HCT116 (cell line): ENCODE data around the gene ARFIP2. TPM values are rescaled to one million over a fixed set of nuclear protein-coding genes. Genes with fewer than 3 reads are reported as not detected.

Source experiments
- ATAC-seq: fragments of 200-7000 bp; cut with Tn5 transposase; 2 replicates; pipeline ENCODE4 v1.9.1; 2020; ENCODE audit warnings: mild to moderate bottlenecking, moderate library complexity
- BruUV-seq: library from RNA; stranded (reverse); fragments of 400-500 nt; replicated peaks from 2 replicates; lab custom pipeline; 2021; lab: Mats Ljungman, UMichigan
- CTCF ChIA-PET: fragments of 300-600 bp; sonication (Branson Sonifier 250); formaldehyde crosslinking; loops from one replicate; lab custom pipeline; 2021; ENCODE audit warnings: antibody characterized with exemption; lab: Charles Lee
- POLR2A ChIA-PET: fragments of 300-600, 350-600 bp; sonication (Branson Sonifier 250); formaldehyde crosslinking; loops from one replicate; lab custom pipeline; 2021; ENCODE audit warnings: antibody characterized with exemption; lab: Charles Lee
- RAD21 ChIA-PET, 2 experiments: fragments of 300-600 bp; sonication (Branson Sonifier 250); formaldehyde crosslinking; loops; one replicate each; lab custom pipeline; 2023; ENCODE audit warnings: low total read pairs in 2 of 2; ENCODE audit not compliant: uncharacterized antibody in 2 of 2, unreplicated experiment in 2 of 2, low non-redundant PET in 1 of 2; lab: Charles Lee
- DNase-seq: peaks from one replicate; pipeline ENCODE4 v3.0.0-alpha.2; 2010; ENCODE audit warnings: low read depth, low spot score
- H2AFZ ChIP-seq: fragments of 200-600 bp; shearing (Covaris generic), sonication (generic); 2 replicates; pipeline ENCODE4 v1.6.1; 2017; ENCODE audit warnings: low read depth, mixed run types, mixed read lengths, antibody characterized with exemption, low read length; ENCODE audit not compliant: poor library complexity, severe bottlenecking
- H3K27ac ChIP-seq: 2 replicates; pipeline ENCODE4 v1.5.1; 2012; ENCODE audit warnings: low read depth, low read length
- H3K27me3 ChIP-seq: fragments of 200-600 bp; sonication (generic); 2 replicates; pipeline ENCODE4 v1.6.1; 2016; ENCODE audit warnings: mixed run types, low read length, mixed read lengths; ENCODE audit not compliant: insufficient read depth
- H3K36me3 ChIP-seq, 2 experiments: fragments of 200-500 bp in 1 of 2; fragments of 200-600 bp in 1 of 2; sonication (Bioruptor generic) in 1 of 2; sonication (generic) in 1 of 2; 2 replicates each; pipeline versions ENCODE4 v1.5.1 to v1.6.1; 2014 to 2016; ENCODE audit warnings: low read length in 2 of 2, inconsistent platforms in 1 of 2, mixed read lengths in 1 of 2, mixed run types in 1 of 2; ENCODE audit not compliant: insufficient read depth in 2 of 2, control insufficient read depth in 1 of 2
- H3K4me1 ChIP-seq, 2 experiments: fragments of 200-600 bp in 1 of 2; sonication (generic) in 1 of 2; 2 replicates each; pipeline versions ENCODE4 v1.5.1 to v1.6.1; 2012 to 2017; ENCODE audit warnings: low read length in 2 of 2, inconsistent platforms in 1 of 2, mild to moderate bottlenecking in 1 of 2, mixed read lengths in 1 of 2, mixed run types in 1 of 2, moderate library complexity in 1 of 2; ENCODE audit not compliant: insufficient read depth in 2 of 2, control insufficient read depth in 1 of 2
- H3K4me2 ChIP-seq: fragments of 200-600 bp; sonication (generic); 2 replicates; pipeline ENCODE4 v1.6.1; 2017; ENCODE audit warnings: mixed run types, low read length, mixed read lengths
- H3K4me3 ChIP-seq, 2 experiments: fragments of 200-600 bp in 1 of 2; sonication (generic) in 1 of 2; replicated peaks in 1 of 2; 2 replicates each; pipeline ENCODE4 v1.5.1; 2011 to 2016; ENCODE audit warnings: low read length in 2 of 2, control low read depth in 1 of 2, low read depth in 1 of 2, mild to moderate bottlenecking in 1 of 2, mixed read lengths in 1 of 2, mixed run types in 1 of 2
- H3K79me2 ChIP-seq: fragments of 200-600 bp; sonication (generic); 2 replicates; pipeline ENCODE4 v1.6.1; 2017; ENCODE audit warnings: mild to moderate bottlenecking, mixed run types, low read length, moderate library complexity, mixed read lengths; ENCODE audit not compliant: insufficient read depth
- H3K9ac ChIP-seq: fragments of 200-600 bp; sonication (generic); 2 replicates; pipeline ENCODE4 v1.6.1; 2016; ENCODE audit warnings: low read length, mixed read lengths
- H3K9me2 ChIP-seq: fragments of 200-600 bp; sonication (generic), shearing (Covaris generic); 2 replicates; pipeline ENCODE4 v1.6.1; 2017; ENCODE audit warnings: mixed run types, mild to moderate bottlenecking, moderate library complexity; ENCODE audit not compliant: insufficient read depth
- H3K9me3 ChIP-seq, 2 experiments: fragments of 200-500 bp in 1 of 2; fragments of 200-600 bp in 1 of 2; sonication (Bioruptor generic) in 1 of 2; sonication (generic) in 1 of 2; 2 replicates each; pipeline ENCODE4 v1.6.1; 2014 to 2017; ENCODE audit warnings: low read length in 2 of 2, mixed read lengths in 2 of 2, inconsistent platforms in 1 of 2, low read depth in 1 of 2, mild to moderate bottlenecking in 1 of 2, mixed run types in 1 of 2, moderate library complexity in 1 of 2; ENCODE audit not compliant: control insufficient read depth in 1 of 2, insufficient read depth in 1 of 2
- H4K20me1 ChIP-seq: fragments of 200-600 bp; sonication (generic), shearing (Covaris generic); 2 replicates; pipeline ENCODE4 v1.6.1; 2017; ENCODE audit warnings: mixed run types, mild to moderate bottlenecking, moderate library complexity; ENCODE audit not compliant: insufficient read depth
- ATF3 ChIP-seq: IDR thresholded peaks from 2 replicates; pipeline ENCODE4 v1.6.1; 2012
- CBX3 ChIP-seq: IDR thresholded peaks from 2 replicates; pipeline ENCODE4 v1.6.1; 2012; ENCODE audit warnings: low read depth
- CEBPB ChIP-seq: IDR thresholded peaks from 2 replicates; pipeline ENCODE4 v1.6.1; 2012; ENCODE audit warnings: low read depth
- FOSL1 ChIP-seq: IDR thresholded peaks from 2 replicates; pipeline ENCODE4 v1.6.1; 2012; ENCODE audit warnings: low read depth
- POLR2A ChIP-seq: IDR thresholded peaks from 2 replicates; pipeline ENCODE4 v1.7.0; 2011; ENCODE audit warnings: borderline replicate concordance; ENCODE audit not compliant: insufficient read depth, insufficient read length; ENCODE audit errors: extremely low read depth
- POLR2AphosphoS5 ChIP-seq: IDR thresholded peaks from 2 replicates; pipeline ENCODE4 v1.6.1; 2011; ENCODE audit warnings: mild to moderate bottlenecking, low read depth, low read length, moderate library complexity
- SIN3A ChIP-seq: IDR thresholded peaks from 2 replicates; pipeline ENCODE4 v1.6.1; 2012; ENCODE audit warnings: low read depth
- TCF7L2 ChIP-seq: IDR thresholded peaks from 2 replicates; pipeline ENCODE4 v1.7.0; 2011; ENCODE audit warnings: borderline replicate concordance, inconsistent platforms; ENCODE audit not compliant: insufficient read depth, insufficient read length; ENCODE audit errors: extremely low read depth
- intact Hi-C: fragments of 100-400 bp; cut with micrococcal nuclease; formaldehyde crosslinking; loops from 2 replicates; pipeline ENCODE4 v1.10.0; 2022
- total RNA-seq: library from RNA; stranded (reverse); gene quantifications from one replicate; pipeline ENCODE4 v1.2.1, GENCODE V29; 2021; ENCODE audit not compliant: unreplicated experiment
- TF ChIP-seq, protein P1 (sequence below): IDR thresholded peaks from 2 replicates; pipeline ENCODE4 v1.6.1; 2011; ENCODE audit warnings: mild to moderate bottlenecking, low read length, moderate library complexity; ENCODE audit not compliant: insufficient replicate concordance; ENCODE audit errors: extremely low read depth

The ARFIP2 gene
- total RNA-seq, 1 experiment from 2014 or later = 77.9 TPM

- peak; percentile 77 for ATAC-seq
- POLR2A ChIA-PET = interaction anchor here (1.2 kb wide), 1 partner anchor 12 kb away, joined by 7 read pairs; the partner anchor contains the start of genes ARFIP2 and TIMM10B
- intact Hi-C loops = no loop called here
Observed at GRCh38 chr11:6468712-6469495, 12.2 kb downstream of the ARFIP2 start.

More at GRCh38 chr11:6468712-6469495, 12.2 kb downstream of the ARFIP2 start:
- no peaks in the 10 kb centered on the region for H3K36me3 ChIP-seq
- ChIA-PET RAD21 (no interaction called here), CTCF (interaction anchor here (0.5 to 2.2 kb wide), 4 partner anchors 25 to 90 kb away, joined by 3 to 10 read pairs (median 6); no protein-coding TSS in a partner anchor)
- TF ChIP-seq, protein P1, sequence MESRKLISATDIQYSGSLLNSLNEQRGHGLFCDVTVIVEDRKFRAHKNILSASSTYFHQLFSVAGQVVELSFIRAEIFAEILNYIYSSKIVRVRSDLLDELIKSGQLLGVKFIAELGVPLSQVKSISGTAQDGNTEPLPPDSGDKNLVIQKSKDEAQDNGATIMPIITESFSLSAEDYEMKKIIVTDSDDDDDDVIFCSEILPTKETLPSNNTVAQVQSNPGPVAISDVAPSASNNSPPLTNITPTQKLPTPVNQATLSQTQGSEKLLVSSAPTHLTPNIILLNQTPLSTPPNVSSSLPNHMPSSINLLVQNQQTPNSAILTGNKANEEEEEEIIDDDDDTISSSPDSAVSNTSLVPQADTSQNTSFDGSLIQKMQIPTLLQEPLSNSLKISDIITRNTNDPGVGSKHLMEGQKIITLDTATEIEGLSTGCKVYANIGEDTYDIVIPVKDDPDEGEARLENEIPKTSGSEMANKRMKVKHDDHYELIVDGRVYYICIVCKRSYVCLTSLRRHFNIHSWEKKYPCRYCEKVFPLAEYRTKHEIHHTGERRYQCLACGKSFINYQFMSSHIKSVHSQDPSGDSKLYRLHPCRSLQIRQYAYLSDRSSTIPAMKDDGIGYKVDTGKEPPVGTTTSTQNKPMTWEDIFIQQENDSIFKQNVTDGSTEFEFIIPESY = no peak
- TF ChIP-seq SIN3A = no peak
- no peak for TF ChIP-seq CBX3
- TF ChIP-seq FOSL1 = no peak
- TF ChIP-seq POLR2A = peak; percentile 58
- TF ChIP-seq CEBPB = no peak
- TF ChIP-seq POLR2AphosphoS5 = peak; percentile 77
- no peak for TF ChIP-seq ATF3
- TF ChIP-seq TCF7L2 = no peak
- H3K4me2 ChIP-seq = peak overlapping the region; percentile 42
- H3K4me1 ChIP-seq = peaks cover 4 to 20% of the 10 kb centered on the region in 2 experiments; a peak in 3 of 4 replicates
- no peak overlapping the region; the same call in 1 of the 2 replicates for H3K27ac ChIP-seq
- H4K20me1 ChIP-seq = no peaks in the 10 kb centered on the region
- H3K27me3 ChIP-seq = no peaks in the 10 kb centered on the region
- H2AFZ ChIP-seq = no peak overlapping the region
- peak; percentile 60 for DNase-seq
- no TSS peak for BruUV-seq
- no peaks in the 10 kb centered on the region for H3K9me2 ChIP-seq
- no peaks in the 10 kb centered on the region for H3K79me2 ChIP-seq
- H3K9ac ChIP-seq = 0 out of 2 replicates have a peak overlapping the region, but pooled peaks have one; percentile 27
- H3K9me3 ChIP-seq = no peaks in the 10 kb centered on the region
- H3K4me3 ChIP-seq = no peak overlapping the region
